Smooth muscle cell (in vitro differentiated cells): ENCODE data around the gene EPHB3. TPM values are rescaled to one million over a fixed set of nuclear protein-coding genes. Genes with fewer than 3 reads are reported as not detected.

ENCODE experiments used
- DNase-seq: peaks from one replicate; lab custom pipeline; 2025; ENCODE audit not compliant: unreplicated experiment; lab: John Stamatoyannopoulos, UW
- H2AFZ ChIP-seq: fragments of 200-600 bp; sonication (generic); 2 replicates; pipeline ENCODE4 v1.6.0; 2016; ENCODE audit warnings: antibody characterized with exemption, low read depth, mild to moderate bottlenecking
- H3F3A ChIP-seq: fragments of 200-600 bp; sonication (generic); 2 replicates; pipeline ENCODE4 v1.6.0; 2017; ENCODE audit warnings: antibody characterized with exemption, low read depth
- H3K27ac ChIP-seq: fragments of 200-600 bp; sonication (generic); 2 replicates; pipeline ENCODE4 v1.5.1; 2016; ENCODE audit warnings: low read depth, mild to moderate bottlenecking
- H3K27me3 ChIP-seq: fragments of 200-600 bp; sonication (generic); 2 replicates; pipeline ENCODE4 v1.6.1; 2016; ENCODE audit warnings: low read depth, mild to moderate bottlenecking
- H3K36me3 ChIP-seq: fragments of 200-600 bp; sonication (generic); 2 replicates; pipeline ENCODE4 v1.5.1; 2016; ENCODE audit warnings: low read depth
- H3K4me1 ChIP-seq: fragments of 200-600 bp; sonication (generic); 2 replicates; pipeline ENCODE4 v1.5.1; 2016; ENCODE audit warnings: low read depth
- H3K4me2 ChIP-seq: fragments of 200-600 bp; sonication (generic); 2 replicates; pipeline ENCODE4 v1.6.0; 2016; ENCODE audit warnings: mild to moderate bottlenecking
- H3K4me3 ChIP-seq: fragments of 200-600 bp; sonication (generic); 2 replicates; pipeline ENCODE4 v1.5.1; 2016; ENCODE audit warnings: mild to moderate bottlenecking
- H3K79me2 ChIP-seq: fragments of 200-600 bp; sonication (generic); 2 replicates; pipeline ENCODE4 v1.6.0; 2016; ENCODE audit warnings: low read depth, mild to moderate bottlenecking
- H3K9ac ChIP-seq: fragments of 200-600 bp; sonication (generic); 2 replicates; pipeline ENCODE4 v1.6.0; 2016; ENCODE audit warnings: low read depth
- H3K9me3 ChIP-seq: fragments of 200-600 bp; sonication (generic); replicated peaks from 2 replicates; pipeline ENCODE4 v1.5.1; 2016; ENCODE audit warnings: low read depth
- H4K20me1 ChIP-seq: fragments of 200-600 bp; sonication (generic); 2 replicates; pipeline ENCODE4 v1.6.0; 2016; ENCODE audit warnings: low read depth
- CTCF ChIP-seq: fragments of 200-600 bp; sonication (generic); IDR thresholded peaks from 2 replicates; pipeline ENCODE4 v1.5.1; 2017; ENCODE audit warnings: borderline replicate concordance, mild to moderate bottlenecking, antibody characterized with exemption; ENCODE audit not compliant: insufficient read depth, poor library complexity, severe bottlenecking
- WGBS: methylation state at CpG from one replicate; pipeline ENCODE4 v1.1.7; 2016; ENCODE audit warnings: low lambda C conversion rate; 5-methylcytosine and 5-hydroxymethylcytosine counted together
- polyA plus RNA-seq: library from polyadenylated mRNA; unstranded; fragments of >200 nt; fragmentation: Nextera tagmentation; extraction: Ambion mirVana; gene quantifications from 2 replicates; pipeline ENCODE4 v1.2.1, GENCODE V29; 2016
- total RNA-seq: library from RNA; depleted of rRNA; stranded (reverse); fragments of >200 nt; gene quantifications from 2 replicates; pipeline ENCODE4 v1.2.3, GENCODE V29; 2014

The EPHB3 gene
- total and polyA plus RNA-seq, 2 experiments from 2014 or later: 11.1 to 23.1 TPM

- no peaks in the 10 kb centered on the region for H3K36me3 ChIP-seq
- H3K4me2 ChIP-seq: no peak overlapping the region
- no peaks in the 10 kb centered on the region for H3K79me2 ChIP-seq
- no peak overlapping the region for H2AFZ ChIP-seq
- H3K27ac ChIP-seq: no peak overlapping the region
- H3K9me3 ChIP-seq: no peaks in the 10 kb centered on the region
- no peak overlapping the region for H3K9ac ChIP-seq
- WGBS: 79% methylated on average over 10 of the region's 10 CpGs
- H4K20me1 ChIP-seq: no peaks in the 10 kb centered on the region
- H3K27me3 ChIP-seq: no peaks in the 10 kb centered on the region
- no peak for TF ChIP-seq CTCF
- H3K4me3 ChIP-seq: no peak overlapping the region
- H3K4me1 ChIP-seq: peaks cover 17% of the 10 kb centered on the region
- H3F3A ChIP-seq: no peaks in the 10 kb centered on the region
- DNase-seq: no peak
Measured at GRCh38 chr3:184593928-184594303, 32.3 kb downstream of the EPHB3 start.

GRCh38 chr3:184594371-184595001, 32.9 kb downstream of the EPHB3 start:
- H3K4me1 ChIP-seq: peaks cover 17% of the 10 kb centered on the region
- no peak for TF ChIP-seq CTCF
- DNase-seq: no peak

GRCh38 chr3:184595726-184596125, 34.1 kb downstream of the EPHB3 start:
- no peak for TF ChIP-seq CTCF
- Histone ChIP-seq H3K9me3 (no peaks in the 10 kb centered on the region), H3K4me3 (no peak overlapping the region), H3K9ac (no peak overlapping the region), H4K20me1 (no peaks in the 10 kb centered on the region), H3K79me2 (no peaks in the 10 kb centered on the region), H3K27me3 (no peaks in the 10 kb centered on the region), H3K4me1 (peaks cover 17% of the 10 kb centered on the region), H3K36me3 (no peaks in the 10 kb centered on the region), H2AFZ (no peak overlapping the region), H3K4me2 (no peak overlapping the region), H3K27ac (no peak overlapping the region), H3F3A (no peaks in the 10 kb centered on the region)
- 79% methylated on average over 8 of the region's 8 CpGs for WGBS
- DNase-seq: no peak

More at GRCh38 chr3:184594371-184595001, 32.9 kb downstream of the EPHB3 start:
- no peaks in the 10 kb centered on the region for H3K79me2 ChIP-seq
- H3K27me3 ChIP-seq: no peaks in the 10 kb centered on the region
- no peak overlapping the region for H2AFZ ChIP-seq
- 78% methylated on average over 12 of the region's 12 CpGs for WGBS
- H3K36me3 ChIP-seq: no peaks in the 10 kb centered on the region
- no peak overlapping the region for H3K9ac ChIP-seq
- H3K27ac ChIP-seq: no peak overlapping the region
- H3K4me3 ChIP-seq: no peak overlapping the region
- H3K9me3 ChIP-seq: no peaks in the 10 kb centered on the region
- no peak overlapping the region for H3K4me2 ChIP-seq
- H3F3A ChIP-seq: no peaks in the 10 kb centered on the region
- no peaks in the 10 kb centered on the region for H4K20me1 ChIP-seq

GRCh38 chr3:184596233-184596632, 34.6 kb downstream of the EPHB3 start:
- Histone ChIP-seq H3K27me3 (peaks cover 3% of the 10 kb centered on the region), H3K36me3 (no peaks in the 10 kb centered on the region), H3K27ac (no peak overlapping the region), H3K9ac (no peak overlapping the region), H3F3A (no peaks in the 10 kb centered on the region), H3K9me3 (no peaks in the 10 kb centered on the region), H2AFZ (no peak overlapping the region), H3K4me2 (no peak overlapping the region), H3K79me2 (no peaks in the 10 kb centered on the region), H4K20me1 (no peaks in the 10 kb centered on the region), H3K4me1 (peaks cover 17% of the 10 kb centered on the region), H3K4me3 (no peak overlapping the region)
- WGBS: 79% methylated on average over 5 of the region's 5 CpGs
- TF ChIP-seq CTCF: no peak
- no peak for DNase-seq
